HG02852 (cell line): ENCODE results near the gene UROS.

Experiments
- ATAC-seq: cut with Tn5 transposase; IDR thresholded peaks from one replicate; pipeline ENCODE4 v1.9.1; 2021; ENCODE audit warnings: mild to moderate bottlenecking, moderate library complexity; ENCODE audit not compliant: unreplicated experiment

UROS gene

GRCh38 chr10:125822878-125823662 lies at the start of gene UROS, which contains the start of gene BCCIP:
TSS of gene UROS (minus strand) at chr10:125823258. CDS start at chr10:125816499, 6,759 bp downstream.
TSS of gene BCCIP (plus strand) at chr10:125823546. CDS start at chr10:125823558, 12 bp downstream.
- peak; percentile 70 for ATAC-seq

GRCh38 chr10:125871338-125871737 lies 48.3 kb upstream of the UROS start:
- no peak for ATAC-seq

DNA sequence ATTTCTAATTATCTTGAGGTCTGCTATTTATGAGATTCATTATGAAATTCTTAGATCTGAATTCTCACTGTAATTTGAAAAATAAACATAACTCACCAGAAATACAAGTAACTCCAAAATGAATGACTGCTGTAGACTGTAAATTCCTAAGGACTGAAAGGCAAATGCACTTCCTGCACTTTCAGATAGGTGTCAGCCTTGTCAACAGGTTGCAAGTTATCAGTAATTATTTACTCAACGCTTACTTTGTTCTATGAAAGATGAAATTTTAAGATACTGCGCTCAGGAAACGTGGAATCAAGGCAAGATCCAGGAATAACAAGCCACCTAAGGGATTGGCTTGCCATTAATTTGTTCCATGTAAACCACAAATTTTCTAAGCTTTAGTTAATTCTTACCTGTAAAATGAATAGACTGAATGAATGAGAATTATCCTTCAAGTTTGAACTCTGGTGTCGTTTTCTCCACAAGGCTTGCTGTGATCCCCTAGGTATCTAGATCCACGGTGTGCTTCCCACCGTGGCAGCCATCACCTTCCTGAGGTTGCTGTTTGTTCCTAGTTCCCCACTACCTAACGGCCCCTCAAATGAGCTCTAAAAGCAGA lies 45.4 kb upstream of the UROS start:
- no peak for ATAC-seq

GRCh38 chr10:125866421-125867029 lies 43.5 kb upstream of the UROS start:
- ATAC-seq, result no peak

- no peak for ATAC-seq
These were observed 42.1 kb upstream of the UROS start for GRCh38 chr10:125865120-125865519.

- no peak for ATAC-seq
These were observed 36.2 kb upstream of the UROS start for GRCh38 chr10:125859128-125859817.

- no peak for ATAC-seq
These were observed 34.2 kb upstream of the UROS start for GRCh38 chr10:125857185-125857760.

DNA sequence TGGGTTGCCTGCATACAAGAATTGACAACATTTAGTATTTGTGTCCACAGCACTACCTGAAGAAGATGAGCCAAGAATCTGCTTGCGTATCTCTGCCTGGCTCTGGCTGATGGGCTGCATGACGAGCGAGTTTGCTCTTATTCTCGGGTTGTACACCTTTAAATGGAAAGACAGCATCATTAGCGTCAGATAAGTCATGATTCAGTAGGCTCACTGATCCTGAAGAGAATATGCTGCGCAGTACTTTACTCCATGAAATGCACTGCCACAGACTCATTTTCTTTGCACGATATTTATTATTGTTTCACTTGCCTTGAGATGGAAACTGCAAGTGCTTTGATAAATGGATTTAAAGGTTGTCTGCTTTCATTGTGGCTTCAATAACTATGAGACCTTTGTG lies 29.4 kb upstream of the UROS start:
- ATAC-seq, result no peak

DNA sequence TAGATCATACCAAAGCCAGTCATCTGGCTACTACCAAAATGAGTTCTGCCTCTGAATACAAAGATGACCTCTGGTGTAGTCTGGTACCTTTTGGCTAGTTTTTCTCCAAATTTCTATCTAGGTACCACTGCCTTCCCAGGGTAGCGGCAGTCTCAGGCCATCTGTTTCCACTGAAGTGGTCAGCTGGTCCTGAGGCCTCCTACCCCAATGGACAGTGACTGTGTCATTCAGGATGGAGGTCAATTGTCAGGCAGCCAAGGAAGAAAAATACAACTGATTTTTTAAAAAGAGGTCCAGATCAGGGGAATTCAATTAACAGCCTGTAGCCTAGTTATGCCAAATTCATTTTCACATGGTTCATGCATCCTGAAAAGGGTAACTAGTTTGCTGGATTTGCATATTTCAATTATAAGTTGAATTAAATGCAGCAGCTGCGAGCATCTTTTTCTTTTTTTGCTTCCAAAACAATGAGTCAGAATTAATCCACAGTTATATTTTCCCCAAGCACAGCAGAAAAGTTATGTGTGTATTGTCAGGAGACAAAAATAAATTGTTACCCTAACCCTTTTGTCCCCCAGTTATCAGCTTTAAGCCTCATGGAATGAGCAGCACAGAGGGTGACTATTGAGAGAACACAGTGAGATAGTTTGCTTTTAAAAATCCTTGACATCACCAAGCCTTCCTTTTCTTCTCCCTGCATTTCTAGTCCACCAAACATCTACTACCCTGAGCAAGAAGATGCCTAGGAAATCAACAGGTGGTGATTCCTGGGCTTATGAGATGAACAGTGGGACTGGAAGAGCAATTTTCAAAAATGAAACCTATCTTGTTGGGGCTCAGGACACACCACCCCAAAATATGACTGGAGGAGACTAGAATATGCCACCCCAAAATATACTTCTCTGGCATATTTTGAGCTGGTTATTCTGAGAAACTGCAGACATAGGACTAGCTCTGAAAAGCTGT lies 28.0 kb upstream of the UROS start:
- no peak for ATAC-seq

DNA sequence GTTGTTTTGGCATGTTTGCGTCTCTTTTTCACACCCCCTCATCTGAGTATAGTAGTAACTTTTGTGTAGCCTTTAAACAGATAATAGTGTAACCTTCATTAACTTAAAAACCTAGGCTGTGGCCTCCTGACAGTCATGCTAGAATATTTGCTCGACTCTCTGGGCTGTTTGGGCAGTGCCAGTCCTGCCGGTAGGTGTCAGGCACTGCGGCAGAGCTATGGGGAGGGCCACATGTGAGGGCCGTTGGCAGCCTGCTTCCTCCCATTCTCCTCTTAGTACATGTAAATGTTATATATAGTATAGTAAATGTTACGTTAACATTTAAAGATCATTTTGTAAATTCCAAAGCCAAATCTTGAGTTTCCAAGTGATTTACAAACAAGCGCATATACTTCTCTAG lies 26.4 kb upstream of the UROS start:
- ATAC-seq, result no peak

DNA sequence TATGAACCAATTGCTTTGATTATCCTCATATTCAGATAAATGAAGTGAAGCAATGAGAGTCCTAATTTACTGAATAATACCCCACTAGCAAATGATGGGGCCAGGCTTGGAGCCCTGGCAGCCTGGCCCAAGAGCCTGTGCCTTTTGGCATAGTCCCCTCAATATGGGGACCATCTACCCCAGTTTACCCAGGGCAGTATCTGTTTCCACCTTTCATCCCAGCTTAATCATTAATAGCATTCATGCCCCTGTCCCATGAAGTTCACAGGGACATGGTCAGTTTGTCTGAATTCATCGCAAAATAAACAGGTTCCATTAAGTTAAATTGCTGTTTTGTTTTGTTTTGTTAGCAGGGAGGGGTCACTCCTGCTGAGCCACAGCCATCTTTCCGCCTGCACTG lies 25.8 kb upstream of the UROS start:
- no peak for ATAC-seq

GRCh38 chr10:125848371-125848770 lies 25.3 kb upstream of the UROS start:
- no peak for ATAC-seq

DNA sequence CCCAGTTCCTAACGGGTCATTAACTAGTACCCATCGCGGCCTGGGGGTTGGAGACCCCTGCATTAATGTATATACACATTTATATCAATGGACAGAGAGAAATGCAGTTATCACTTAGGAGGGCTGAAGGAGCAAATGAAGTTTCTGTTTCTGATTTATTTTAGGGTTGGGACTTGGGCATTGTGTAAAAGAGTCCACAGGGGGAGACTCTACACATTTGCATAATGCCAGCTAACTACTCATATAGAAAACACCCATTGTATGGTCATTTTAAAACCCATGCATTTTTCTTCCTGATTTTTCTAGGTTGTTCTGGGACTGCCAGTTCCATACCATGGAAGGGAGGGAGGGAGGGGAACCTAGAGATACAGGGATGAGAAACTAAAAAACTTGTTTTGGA lies 23.8 kb upstream of the UROS start:
- ATAC-seq, result no peak

DNA sequence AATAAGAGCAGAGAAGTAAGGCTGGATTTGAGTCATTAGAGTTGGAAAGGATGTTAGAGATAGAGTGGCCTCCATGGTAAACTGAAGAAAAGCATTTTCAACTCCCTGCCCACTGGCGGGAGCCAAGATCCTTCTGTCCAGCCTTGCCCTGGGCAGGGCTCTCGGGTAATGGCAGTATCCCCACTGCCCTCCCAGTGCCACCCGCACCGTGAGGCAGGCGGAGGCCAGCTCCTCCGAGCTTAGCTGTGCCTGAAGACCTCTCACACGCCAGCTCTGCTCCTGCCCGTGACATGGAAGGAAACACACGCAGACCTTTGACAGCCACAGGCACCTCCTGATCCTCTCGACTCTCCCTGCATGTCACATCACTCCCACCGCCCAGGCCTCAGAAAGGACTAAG lies 22.6 kb upstream of the UROS start:
- no peak for ATAC-seq

- ATAC-seq, result no peak
These were observed 21.7 kb upstream of the UROS start for GRCh38 chr10:125844751-125845221.

- ATAC-seq, result no peak
These were observed 20.7 kb upstream of the UROS start for GRCh38 chr10:125843603-125844329.

GRCh38 chr10:125840955-125841354 lies 17.9 kb upstream of the UROS start:
- no peak for ATAC-seq

- ATAC-seq, result no peak
These were observed 17.3 kb upstream of the UROS start for GRCh38 chr10:125840406-125840805.
